Measurements from ENCODE around the gene CYYR1.

CYYR1 gene

DNA sequence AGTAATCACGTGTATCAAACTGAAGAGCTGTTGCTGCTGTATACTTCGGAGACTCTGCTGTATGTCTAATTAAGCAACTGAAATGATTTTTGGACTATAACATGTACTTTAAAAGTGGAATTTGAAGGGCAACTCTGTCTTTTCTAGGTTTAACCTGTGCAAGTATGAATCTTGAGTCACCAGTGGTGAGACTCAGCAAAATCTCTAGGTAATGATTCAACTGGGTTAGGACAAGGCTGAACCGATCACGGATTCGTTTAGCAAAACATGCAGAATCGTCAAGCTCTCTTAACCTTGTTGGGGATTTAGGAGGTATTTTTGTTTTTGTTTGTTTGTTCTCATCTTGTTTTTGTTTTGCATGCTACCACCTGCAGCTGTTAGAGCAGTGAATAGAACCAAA is 149.6 kb downstream of the CYYR1 start:
- no peak for DNase-seq

DNA sequence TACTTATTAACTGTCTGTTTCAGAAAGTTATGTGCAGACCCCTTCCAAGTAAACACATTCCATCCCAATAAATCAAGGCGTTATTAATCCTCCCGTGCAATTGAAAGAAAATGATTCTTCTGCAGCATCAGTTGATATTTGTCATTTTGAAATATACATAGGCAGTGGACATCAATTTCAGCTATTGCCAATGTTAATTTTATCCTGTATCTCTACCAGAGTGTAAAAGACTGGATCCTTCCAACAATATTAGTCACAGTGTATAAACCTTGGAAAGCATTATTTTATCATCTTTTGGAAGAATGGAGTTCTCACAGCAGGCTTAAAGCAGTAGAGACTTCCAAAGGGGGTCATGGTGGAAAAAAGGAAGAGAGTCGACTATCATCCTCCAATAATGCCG is 150.4 kb downstream of the CYYR1 start:
- DNase-seq: no peak

DNA sequence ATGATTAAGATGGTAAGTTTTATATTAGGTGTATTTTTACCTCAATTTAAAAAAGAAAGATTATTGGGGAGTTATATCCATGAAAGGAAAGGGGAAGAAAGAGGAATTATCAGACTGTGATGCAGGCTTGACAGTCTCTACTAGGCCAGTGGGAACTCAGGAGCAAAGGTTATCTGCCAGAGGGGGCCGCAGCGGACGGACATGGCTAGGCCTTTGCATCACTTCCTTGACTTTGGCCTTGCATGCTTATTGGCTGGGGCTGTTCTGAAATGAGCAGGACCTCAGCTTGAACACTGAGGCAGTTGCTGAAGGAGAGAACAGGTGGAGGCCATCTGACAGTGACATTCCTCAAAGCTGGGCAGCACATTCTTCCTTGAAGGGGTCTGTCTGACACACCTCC is 150.9 kb downstream of the CYYR1 start:
- no peak for DNase-seq

DNA sequence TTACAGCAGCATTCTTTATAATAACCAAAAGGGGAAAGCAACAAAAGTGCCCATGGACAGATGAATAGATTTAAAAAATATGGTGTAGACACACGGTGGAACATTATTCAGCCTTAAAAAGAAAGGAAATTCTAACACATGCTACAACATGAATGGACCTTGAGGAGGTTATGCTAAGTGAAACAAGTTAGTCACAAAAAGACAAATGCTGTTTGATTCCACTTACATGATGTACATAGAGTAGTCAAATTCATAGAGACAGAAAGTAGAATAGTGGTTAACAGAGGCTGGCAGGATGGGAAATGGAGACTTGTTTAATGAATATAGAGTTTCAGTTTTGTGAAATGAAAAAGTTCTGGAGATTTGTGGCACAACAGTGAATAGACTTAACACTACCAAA is 151.4 kb downstream of the CYYR1 start:
- DNase-seq: no peak
